Activated B cell treated with CpG ODN at 0.5 μM for 24 hours (primary cell): ENCODE measurements around the gene TUBB4A. TPM values are rescaled to one million over a fixed set of nuclear protein-coding genes. Genes with fewer than 3 reads are reported as not detected.

Source experiments
- ATAC-seq: fragments of 200-7000 bp; cut with Tn5 transposase; one replicate; pipeline ENCODE4 v1.10.0; 2021; ENCODE audit warnings: low read depth, mild to moderate bottlenecking, moderate library complexity
- CTCF ChIA-PET: fragments of 350-600 bp; sonication (Branson Sonifier 250); formaldehyde crosslinking; loops from one replicate; lab custom pipeline; 2021; ENCODE audit warnings: antibody characterized with exemption; lab: Charles Lee
- POLR2A ChIA-PET: fragments of 350-600 bp; sonication (Branson Sonifier 250); formaldehyde crosslinking; loops from one replicate; lab custom pipeline; 2021; ENCODE audit warnings: antibody characterized with exemption; lab: Charles Lee
- DNase-seq: peaks from one replicate; pipeline ENCODE4 v3.0.0; 2022
- H3K27ac Mint-ChIP-seq: one replicate; pipeline ENCODE4 v1.8.0; 2020; ENCODE audit warnings: mixed read lengths
- H3K27me3 Mint-ChIP-seq: one replicate; pipeline ENCODE4 v1.8.0; 2021; ENCODE audit warnings: mixed read lengths
- H3K36me3 Mint-ChIP-seq: one replicate; pipeline ENCODE4 v1.8.0; 2021; ENCODE audit warnings: low read depth, mixed read lengths
- H3K4me1 Mint-ChIP-seq: one replicate; pipeline ENCODE4 v1.8.0; 2021; ENCODE audit warnings: mixed read lengths
- H3K4me3 Mint-ChIP-seq: one replicate; pipeline ENCODE4 v1.8.0; 2020; ENCODE audit warnings: mild to moderate bottlenecking, mixed read lengths
- H3K9me3 Mint-ChIP-seq: one replicate; pipeline ENCODE4 v1.8.0; 2020; ENCODE audit warnings: mixed read lengths
- intact Hi-C: fragments of 100-400 bp; cut with micrococcal nuclease; formaldehyde crosslinking; loops from one replicate; pipeline ENCODE4 v1.15.1; 2024
- total RNA-seq: library from RNA; stranded (reverse); gene quantifications from 2 replicates; pipeline ENCODE4 v1.2.3, GENCODE V29; 2022
- TF ChIP-seq, protein P1 (sequence below): fragments of 200-600 bp; IDR thresholded peaks from one replicate; pipeline ENCODE4 v1.8.0; 2022; ENCODE audit warnings: antibody characterized with exemption, mild to moderate bottlenecking

TUBB4A gene
- total RNA-seq, 1 donor from 2014 or later: 13.2 TPM

DNA sequence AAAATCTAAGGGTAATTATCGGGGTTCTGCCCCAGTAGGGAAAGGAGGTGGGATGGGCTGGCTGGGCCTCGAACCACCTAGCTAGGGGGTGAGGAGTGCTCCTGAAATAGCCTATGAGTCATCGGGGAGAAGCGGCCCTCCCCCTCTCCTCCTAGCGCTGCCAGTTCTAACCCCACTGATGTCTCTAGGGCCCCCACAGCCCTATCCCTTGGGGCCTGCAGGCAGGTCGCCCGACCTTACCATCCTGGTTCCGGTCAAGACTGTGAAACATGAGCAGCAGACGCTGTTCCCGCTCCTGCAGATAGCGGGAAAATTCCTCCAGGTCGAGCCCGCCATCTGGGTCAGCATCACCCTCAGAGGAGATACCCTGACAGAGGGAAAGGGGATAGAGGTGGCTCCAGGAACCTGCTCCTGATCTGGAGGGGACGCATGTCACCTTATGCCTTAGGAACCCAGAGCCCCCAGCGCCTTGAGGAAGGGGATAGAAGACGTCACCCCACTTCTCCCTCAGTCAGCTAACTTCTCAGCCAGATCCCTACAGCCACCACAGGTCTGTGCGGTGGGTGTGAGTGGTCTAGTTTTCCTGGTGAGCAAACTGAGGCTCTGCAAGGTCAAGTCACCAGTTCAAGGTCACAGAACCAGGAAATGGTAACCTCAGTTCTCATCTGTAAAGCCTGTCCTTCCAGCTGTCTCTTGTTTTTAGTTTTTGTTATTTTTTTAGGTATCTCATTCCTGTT lies 44.0 kb downstream of the TUBB4A start:
- no peaks in the 10 kb centered on the region for H3K27me3 Mint-ChIP-seq
- H3K27ac Mint-ChIP-seq: peak overlapping the region; percentile 76
- peak overlapping the region; percentile 83 for H3K4me3 Mint-ChIP-seq
- intact Hi-C loops: no loop called here
- H3K9me3 Mint-ChIP-seq: peaks cover 2% of the 10 kb centered on the region
- POLR2A ChIA-PET: interaction anchor here (0.6 to 2.8 kb wide), 7 partner anchors 20 to 129 kb away, joined by 3 to 25 read pairs (median 5); partner anchors contain the start of genes DENND1C and KHSRP
- ATAC-seq (no peak), DNase-seq (no peak)
- peaks cover 30% of the 10 kb centered on the region for H3K4me1 Mint-ChIP-seq
- TF ChIP-seq, protein P1, sequence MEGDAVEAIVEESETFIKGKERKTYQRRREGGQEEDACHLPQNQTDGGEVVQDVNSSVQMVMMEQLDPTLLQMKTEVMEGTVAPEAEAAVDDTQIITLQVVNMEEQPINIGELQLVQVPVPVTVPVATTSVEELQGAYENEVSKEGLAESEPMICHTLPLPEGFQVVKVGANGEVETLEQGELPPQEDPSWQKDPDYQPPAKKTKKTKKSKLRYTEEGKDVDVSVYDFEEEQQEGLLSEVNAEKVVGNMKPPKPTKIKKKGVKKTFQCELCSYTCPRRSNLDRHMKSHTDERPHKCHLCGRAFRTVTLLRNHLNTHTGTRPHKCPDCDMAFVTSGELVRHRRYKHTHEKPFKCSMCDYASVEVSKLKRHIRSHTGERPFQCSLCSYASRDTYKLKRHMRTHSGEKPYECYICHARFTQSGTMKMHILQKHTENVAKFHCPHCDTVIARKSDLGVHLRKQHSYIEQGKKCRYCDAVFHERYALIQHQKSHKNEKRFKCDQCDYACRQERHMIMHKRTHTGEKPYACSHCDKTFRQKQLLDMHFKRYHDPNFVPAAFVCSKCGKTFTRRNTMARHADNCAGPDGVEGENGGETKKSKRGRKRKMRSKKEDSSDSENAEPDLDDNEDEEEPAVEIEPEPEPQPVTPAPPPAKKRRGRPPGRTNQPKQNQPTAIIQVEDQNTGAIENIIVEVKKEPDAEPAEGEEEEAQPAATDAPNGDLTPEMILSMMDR: no peak
- H3K36me3 Mint-ChIP-seq: peaks cover 31% of the 10 kb centered on the region
- CTCF ChIA-PET: no interaction called here

DNA sequence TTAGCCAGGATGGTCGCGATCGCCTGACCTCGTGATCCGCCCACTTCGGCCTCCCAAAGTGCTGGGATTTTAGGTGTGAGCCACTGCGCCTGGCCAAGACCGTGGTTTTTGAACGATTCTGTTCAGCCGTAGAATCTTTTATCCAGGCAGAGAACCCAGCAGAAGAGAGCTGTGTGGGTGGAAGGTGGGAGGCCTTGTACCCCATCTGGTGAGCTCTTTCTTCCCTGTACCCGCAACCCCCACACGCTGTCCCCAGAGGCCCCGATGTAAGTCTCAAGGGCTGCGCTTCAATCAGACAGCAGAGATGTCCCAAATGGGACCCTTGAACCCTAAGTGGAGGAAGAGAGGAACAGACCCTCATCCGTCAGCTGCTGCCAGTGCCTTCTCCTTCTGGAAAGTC lies 46.2 kb downstream of the TUBB4A start:
- ChIA-PET POLR2A (no interaction called here), CTCF (no interaction called here)
- Mint-ChIP-seq H3K27ac (no peak overlapping the region), H3K27me3 (no peaks in the 10 kb centered on the region), H3K36me3 (peaks cover 31% of the 10 kb centered on the region), H3K9me3 (peaks cover 2% of the 10 kb centered on the region), H3K4me1 (peaks cover 26% of the 10 kb centered on the region), H3K4me3 (no peak overlapping the region)
- TF ChIP-seq, protein P1: no peak
- intact Hi-C loops: no loop called here
- ATAC-seq (no peak), DNase-seq (no peak)

DNA sequence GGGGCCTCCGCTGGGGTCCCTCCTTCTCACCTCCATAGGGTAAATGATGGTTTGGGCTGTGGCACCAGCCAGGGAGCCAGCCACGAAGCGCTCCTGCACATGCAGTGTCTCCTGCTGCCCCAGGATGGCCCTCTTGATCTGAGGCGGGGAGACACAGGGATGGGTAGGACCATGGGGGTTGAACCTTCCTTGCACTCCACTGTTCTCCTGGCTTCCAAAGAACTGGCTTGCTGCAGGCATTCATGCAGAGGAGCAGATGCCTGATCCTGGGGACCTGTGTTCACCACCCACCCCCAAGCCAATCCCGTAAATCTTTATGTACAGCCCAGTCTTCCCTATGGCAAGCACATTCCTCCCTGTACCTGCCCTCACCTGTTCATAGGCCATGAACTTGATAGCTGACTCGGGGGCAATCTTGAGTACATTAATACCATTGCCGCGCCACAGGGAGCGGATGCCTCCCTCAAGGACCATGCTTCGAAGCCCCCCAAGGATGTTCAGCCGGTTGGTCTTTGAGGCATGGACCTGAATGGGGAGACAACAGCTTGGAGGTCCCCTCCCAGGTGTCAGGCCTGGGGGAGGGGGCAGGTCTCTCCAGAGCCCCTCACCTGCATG lies 48.1 kb downstream of the TUBB4A start:
- DNase-seq (no peak), ATAC-seq (no peak)
- Mint-ChIP-seq H3K27ac (no peak overlapping the region), H3K4me1 (peaks cover 19% of the 10 kb centered on the region), H3K9me3 (peaks cover 2% of the 10 kb centered on the region), H3K27me3 (no peaks in the 10 kb centered on the region), H3K36me3 (peaks cover 30% of the 10 kb centered on the region), H3K4me3 (no peak overlapping the region)
- ChIA-PET CTCF (no interaction called here), POLR2A (no interaction called here)
- TF ChIP-seq, protein P1: no peak
- intact Hi-C loops: no loop called here

DNA sequence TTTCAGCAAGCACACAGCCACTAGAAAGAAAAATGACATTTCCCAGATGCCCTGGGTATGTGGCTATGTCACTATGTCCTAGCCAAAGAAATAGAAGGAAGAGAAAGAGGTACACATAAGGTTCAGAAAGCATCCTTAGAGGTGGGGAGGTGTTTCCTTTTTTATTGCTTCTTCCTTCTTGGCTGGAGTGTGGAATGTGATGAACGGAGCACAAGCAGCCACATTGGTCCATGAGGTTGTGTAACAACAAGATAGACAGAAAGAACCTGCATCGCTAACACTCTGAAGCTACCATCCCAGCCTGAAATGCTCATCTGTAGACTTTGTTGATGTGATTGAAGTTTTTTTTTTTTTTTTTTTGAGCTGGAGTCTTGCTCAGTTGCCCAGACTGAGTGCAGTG lies 49.2 kb downstream of the TUBB4A start:
- TF ChIP-seq, protein P1: no peak
- peaks cover 27% of the 10 kb centered on the region for H3K36me3 Mint-ChIP-seq
- ChIA-PET POLR2A (interaction anchor here (0.7 kb wide), 1 partner anchor 28 kb away, joined by 3 read pairs; the partner anchor contains the start of gene KHSRP), CTCF (no interaction called here)
- ATAC-seq: no peak
- H3K4me3 Mint-ChIP-seq: no peak overlapping the region
- peaks cover 8% of the 10 kb centered on the region for H3K4me1 Mint-ChIP-seq
- no peak for DNase-seq
- H3K27me3 Mint-ChIP-seq: no peaks in the 10 kb centered on the region
- intact Hi-C loops: no loop called here
- peaks cover 2% of the 10 kb centered on the region for H3K9me3 Mint-ChIP-seq
- no peak overlapping the region for H3K27ac Mint-ChIP-seq

DNA sequence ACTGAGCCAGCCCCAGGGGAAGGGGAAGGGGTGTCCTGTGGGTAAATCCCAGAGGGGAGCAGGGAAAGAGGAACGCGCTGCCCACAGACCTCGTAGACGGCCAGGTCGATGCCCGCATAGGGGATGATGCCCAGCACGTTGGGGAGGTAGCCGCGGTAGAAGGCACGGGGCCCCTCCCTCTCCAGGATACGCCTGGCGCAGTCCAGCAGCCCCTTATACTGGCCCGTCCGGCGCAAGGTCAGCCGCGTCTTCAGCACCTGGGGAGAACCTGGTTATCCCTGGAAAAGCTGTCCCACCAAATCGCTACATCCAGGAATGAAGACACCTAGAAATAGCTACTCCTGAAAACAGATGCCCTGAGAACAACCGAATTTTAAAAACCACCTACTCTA lies 49.9 kb downstream of the TUBB4A start:
- Mint-ChIP-seq H3K4me3 (no peak overlapping the region), H3K36me3 (peaks cover 27% of the 10 kb centered on the region), H3K9me3 (peaks cover 2% of the 10 kb centered on the region), H3K27ac (no peak overlapping the region), H3K4me1 (peaks cover 1% of the 10 kb centered on the region), H3K27me3 (no peaks in the 10 kb centered on the region)
- ATAC-seq (no peak), DNase-seq (no peak)
- TF ChIP-seq, protein P1: no peak
- POLR2A ChIA-PET: interaction anchor here (0.6 kb wide), 1 partner anchor 125 kb away, joined by 4 read pairs; no protein-coding TSS in a partner anchor
- intact Hi-C loops: no loop called here
- CTCF ChIA-PET: no interaction called here
